OCI-M2 (cell line): Measurements from ENCODE around the gene NMNAT2.
"Not testable (repeated sequence)": the region's sequence is repeated elsewhere in the genome, so short reads cannot be mapped to it uniquely, and the experiment has no call there.

Source experiments
- DNase-seq: peaks from one replicate; lab custom pipeline; 2025; ENCODE audit not compliant: unreplicated experiment; lab: John Stamatoyannopoulos, UW

Gene NMNAT2

GRCh38 chr1:183290628-183291027 is 127.6 kb downstream of the NMNAT2 start:
- no peak for DNase-seq

GRCh38 chr1:183289051-183289496 is 129.1 kb downstream of the NMNAT2 start:
- DNase-seq = no peak

GRCh38 chr1:183288583-183288982 is 129.6 kb downstream of the NMNAT2 start:
- no peak for DNase-seq

GRCh38 chr1:183287191-183287675 is 130.9 kb downstream of the NMNAT2 start:
- DNase-seq = no peak

- no peak for DNase-seq
Observed at GRCh38 chr1:183285746-183286145, 132.4 kb downstream of the NMNAT2 start.

GRCh38 chr1:183285256-183285655 is 132.9 kb downstream of the NMNAT2 start:
- no peak for DNase-seq

- no peak for DNase-seq
Observed at GRCh38 chr1:183284086-183284485, 134.1 kb downstream of the NMNAT2 start.

GRCh38 chr1:183283286-183283685 is 134.9 kb downstream of the NMNAT2 start:
- DNase-seq = no peak

- DNase-seq = no peak
Observed at GRCh38 chr1:183282101-183282855, 135.9 kb downstream of the NMNAT2 start.

- peak; percentile 84 for DNase-seq
Observed at GRCh38 chr1:183281553-183282091, 136.6 kb downstream of the NMNAT2 start.

GRCh38 chr1:183281039-183281438 is 137.1 kb downstream of the NMNAT2 start:
- no peak for DNase-seq

- DNase-seq = no peak
Observed at GRCh38 chr1:183279835-183280234, 138.3 kb downstream of the NMNAT2 start.

GRCh38 chr1:183278739-183279591 is 139.2 kb downstream of the NMNAT2 start:
- DNase-seq = no peak

GRCh38 chr1:183277821-183278738 is 140.1 kb downstream of the NMNAT2 start:
- DNase-seq = no peak

GRCh38 chr1:183276386-183277080 is 141.6 kb downstream of the NMNAT2 start:
- no peak for DNase-seq

GRCh38 chr1:183275322-183275721 is 142.9 kb downstream of the NMNAT2 start:
- DNase-seq = no peak

- no peak for DNase-seq
Observed at GRCh38 chr1:183274836-183275235, 143.3 kb downstream of the NMNAT2 start.

- DNase-seq = not testable (repeated sequence)
Observed at GRCh38 chr1:183273984-183274383, 144.2 kb downstream of the NMNAT2 start.

- DNase-seq = no peak
Observed at GRCh38 chr1:183273300-183273699, 144.9 kb downstream of the NMNAT2 start.

GRCh38 chr1:183272390-183272848 is 145.8 kb downstream of the NMNAT2 start:
- DNase-seq = no peak
